AG09309 (cell line): ENCODE data around the gene CDH12.

ENCODE experiments used
- DNase-seq: peaks from one replicate; pipeline ENCODE4 v3.0.0-alpha.2; 2010; ENCODE audit warnings: low read depth
- H3K4me3 ChIP-seq: 2 replicates; pipeline ENCODE4 v1.5.1; 2011; ENCODE audit warnings: mild to moderate bottlenecking, low read depth, low read length, moderate library complexity; ENCODE audit not compliant: control insufficient read depth
- CTCF ChIP-seq: IDR thresholded peaks from 2 replicates; pipeline ENCODE4 v1.5.1; 2011; ENCODE audit warnings: mild to moderate bottlenecking, low read depth, low read length, inconsistent platforms; ENCODE audit not compliant: insufficient read depth, control insufficient read depth; ENCODE audit errors: missing control alignments

The CDH12 gene

DNA sequence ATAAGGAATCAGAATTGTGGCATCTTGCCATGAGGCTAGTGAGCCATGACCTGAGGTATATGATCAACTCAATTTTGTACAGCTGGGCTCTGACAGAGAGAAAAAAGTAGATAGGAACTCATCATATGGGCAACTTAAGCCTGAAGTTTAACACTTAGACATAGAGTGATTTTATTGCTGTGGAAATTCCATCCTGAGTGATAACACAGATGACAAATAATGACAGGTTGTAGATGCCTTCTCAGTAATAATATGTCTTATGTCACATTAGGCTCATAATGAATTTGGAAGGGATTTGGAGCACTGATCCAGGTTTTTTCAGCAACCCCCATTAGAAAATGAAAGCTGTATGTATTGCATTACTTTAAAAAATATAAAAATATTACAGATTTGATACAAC is 744.6 kb downstream of the CDH12 start:
- no peak for DNase-seq
- H3K4me3 ChIP-seq, result no peak overlapping the region
- no peak for TF ChIP-seq CTCF

GRCh38 chr5:22102823-22103359 is 750.3 kb downstream of the CDH12 start:
- TF ChIP-seq CTCF, result no peak

GRCh38 chr5:22088517-22088916 is 764.6 kb downstream of the CDH12 start:
- no peak for TF ChIP-seq CTCF
- no peak for DNase-seq
- H3K4me3 ChIP-seq, result no peak overlapping the region

More at GRCh38 chr5:22102823-22103359, 750.3 kb downstream of the CDH12 start:
- no peak for DNase-seq
- no peak overlapping the region for H3K4me3 ChIP-seq

DNA sequence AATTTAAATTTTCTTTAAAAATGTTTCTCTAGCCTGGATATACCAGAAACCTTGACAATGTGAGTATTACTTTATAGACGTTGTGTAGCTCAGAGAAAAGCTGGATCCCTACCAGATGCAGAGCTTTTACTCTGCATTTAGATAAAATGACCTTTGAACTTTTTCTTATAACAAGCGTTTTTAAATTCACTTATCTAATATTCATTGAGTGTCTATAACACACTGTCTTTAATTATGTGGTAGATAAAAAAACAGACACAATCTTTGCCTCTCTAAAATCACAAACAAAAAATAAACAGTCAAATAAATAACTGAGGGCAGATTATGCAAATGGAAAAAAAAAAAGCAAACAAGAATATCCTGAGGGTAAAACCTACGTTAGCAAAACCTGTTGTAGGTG is 773.6 kb downstream of the CDH12 start:
- DNase-seq, result no peak
- no peak for TF ChIP-seq CTCF
- H3K4me3 ChIP-seq, result no peak overlapping the region

GRCh38 chr5:22079002-22079401 is 774.1 kb downstream of the CDH12 start:
- DNase-seq, result no peak
- no peak overlapping the region for H3K4me3 ChIP-seq
- no peak for TF ChIP-seq CTCF

DNA sequence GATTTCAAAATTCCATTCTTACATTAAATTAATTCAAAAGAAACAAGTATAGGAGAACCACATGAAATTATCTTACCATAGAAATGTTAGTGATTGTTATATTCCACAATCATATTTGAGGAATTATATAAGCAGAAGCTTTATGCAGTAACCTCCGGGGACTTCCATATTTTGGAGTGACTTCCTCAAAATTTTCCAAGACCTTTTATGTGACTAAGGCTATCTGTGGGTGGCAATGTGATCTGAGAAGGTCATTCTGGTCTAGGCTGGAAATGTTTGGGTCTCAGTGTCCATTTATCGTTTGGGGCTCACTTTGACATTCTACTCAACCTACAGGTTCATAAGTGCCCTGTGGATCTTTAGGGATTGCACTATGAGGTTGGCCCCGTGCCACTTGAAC is 776.6 kb downstream of the CDH12 start:
- no peak for DNase-seq
- TF ChIP-seq CTCF, result no peak
- H3K4me3 ChIP-seq, result no peak overlapping the region
